HG02642 (cell line): ENCODE results near the gene SCAMP4.

Source experiments
- ATAC-seq: cut with Tn5 transposase; IDR thresholded peaks from one replicate; pipeline ENCODE4 v1.9.1; 2021; ENCODE audit warnings: mild to moderate bottlenecking; ENCODE audit not compliant: unreplicated experiment, poor library complexity

SCAMP4 gene

GRCh38 chr19:1905110-1905862 lies at the start of gene SCAMP4, which contains the start of gene ADAT3:
Gene SCAMP4, plus strand, starts transcription at chr19:1905399. Its CDS starts 9,621 bp downstream, at chr19:1915020.
Gene ADAT3, plus strand, starts transcription at chr19:1905399. Its CDS starts 6,649 bp downstream, at chr19:1912048.
- peak; percentile 84 for ATAC-seq

GRCh38 chr19:1855828-1856255 lies 49.4 kb upstream of the SCAMP4 start:
- no peak for ATAC-seq

GRCh38 chr19:1856345-1856697 lies 48.9 kb upstream of the SCAMP4 start:
- no peak for ATAC-seq

- ATAC-seq: peak; percentile 25
These were observed 48.2 kb upstream of the SCAMP4 start for GRCh38 chr19:1856698-1857603.

- no peak for ATAC-seq
These were observed 47.4 kb upstream of the SCAMP4 start for GRCh38 chr19:1857648-1858326.

- no peak for ATAC-seq
These were observed 46.7 kb upstream of the SCAMP4 start for GRCh38 chr19:1858412-1859081.

- ATAC-seq: no peak
These were observed 45.8 kb upstream of the SCAMP4 start for GRCh38 chr19:1859331-1859781.

- no peak for ATAC-seq
These were observed 45.0 kb upstream of the SCAMP4 start for GRCh38 chr19:1860042-1860775.

GRCh38 chr19:1860821-1861598 lies 44.2 kb upstream of the SCAMP4 start:
- no peak for ATAC-seq

GRCh38 chr19:1861599-1862031 lies 43.6 kb upstream of the SCAMP4 start:
- ATAC-seq: no peak

GRCh38 chr19:1862068-1862423 lies 43.2 kb upstream of the SCAMP4 start:
- no peak for ATAC-seq

GRCh38 chr19:1862424-1863327 lies 42.5 kb upstream of the SCAMP4 start:
- ATAC-seq: peak; percentile 16

- ATAC-seq: peak; percentile 6
These were observed 41.9 kb upstream of the SCAMP4 start, which contains the start of gene KLF16 for GRCh38 chr19:1863328-1863637. Gene KLF16, minus strand, starts transcription at chr19:1863579. Its CDS starts 82 bp downstream, at chr19:1863497.

GRCh38 chr19:1863638-1864479 lies 41.3 kb upstream of the SCAMP4 start:
- peak; percentile 64 for ATAC-seq

GRCh38 chr19:1864480-1865171 lies 40.6 kb upstream of the SCAMP4 start:
- peak; percentile 33 for ATAC-seq
